Mesodermal cell (in vitro differentiated cells): ENCODE measurements around the gene CERK.

Source experiments
- H3K27ac ChIP-seq: 2 replicates; pipeline ENCODE4 v1.7.0; 2013; ENCODE audit warnings: mild to moderate bottlenecking, low read depth, low read length, moderate library complexity; ENCODE audit not compliant: severe bottlenecking
- H3K36me3 ChIP-seq: 2 replicates; pipeline ENCODE4 v1.7.1; 2013; ENCODE audit warnings: mild to moderate bottlenecking, low read length, moderate library complexity; ENCODE audit not compliant: control insufficient read depth, insufficient read depth
- H3K4me1 ChIP-seq: one replicate; pipeline ENCODE4 v1.7.1; 2013; ENCODE audit warnings: mild to moderate bottlenecking, low read length; ENCODE audit not compliant: insufficient read depth, control insufficient read depth, poor library complexity, severe bottlenecking
- H3K4me3 ChIP-seq: 2 replicates; pipeline ENCODE4 v1.7.0; 2013; ENCODE audit warnings: low read length, control low read depth, mild to moderate bottlenecking; ENCODE audit not compliant: insufficient read depth, poor library complexity, severe bottlenecking; ENCODE audit errors: extremely low read depth
- H3K9me3 ChIP-seq: 2 replicates; pipeline ENCODE4 v1.7.1; 2013; ENCODE audit warnings: mild to moderate bottlenecking, low read length, moderate library complexity; ENCODE audit not compliant: control insufficient read depth
- WGBS, 2 experiments: methylation state at CpG; one replicate each; pipeline ENCODE4 v1.1.5; 2013; ENCODE audit warnings: missing lambda C conversion rate in 2 of 2; ENCODE audit not compliant: insufficient coverage in 2 of 2; 5-methylcytosine and 5-hydroxymethylcytosine counted together

Gene CERK

GRCh38 chr22:46728470-46728869 lies 9.6 kb downstream of the CERK start:
- Histone ChIP-seq H3K4me3 (no peak overlapping the region), H3K9me3 (no peaks in the 10 kb centered on the region), H3K27ac (peak overlapping the region; percentile 36), H3K36me3 (peaks cover 76% of the 10 kb centered on the region), H3K4me1 (peaks cover 17% of the 10 kb centered on the region)
- 95 to 96% methylated on average over 11 of the region's 11 CpGs for WGBS, 2 experiments

GRCh38 chr22:46727813-46728364 lies 10.2 kb downstream of the CERK start:
- Histone ChIP-seq H3K36me3 (peaks cover 76% of the 10 kb centered on the region), H3K9me3 (no peaks in the 10 kb centered on the region), H3K4me1 (peaks cover 16% of the 10 kb centered on the region), H3K27ac (peak overlapping the region; percentile 23), H3K4me3 (no peak overlapping the region)
- WGBS, 2 experiments, result 90 to 91% methylated on average over 17 to 18 of the region's 19 CpGs

GRCh38 chr22:46726986-46727317 lies 11.1 kb downstream of the CERK start:
- peaks cover 7% of the 10 kb centered on the region for H3K4me1 ChIP-seq
- H3K9me3 ChIP-seq, result no peaks in the 10 kb centered on the region
- H3K27ac ChIP-seq, result no peak overlapping the region
- peaks cover 78% of the 10 kb centered on the region for H3K36me3 ChIP-seq
- 94 to 97% methylated on average over 3 of the region's 3 CpGs for WGBS, 2 experiments
- H3K4me3 ChIP-seq, result no peak overlapping the region

GRCh38 chr22:46726066-46726985 lies 11.7 kb downstream of the CERK start:
- Histone ChIP-seq H3K9me3 (no peaks in the 10 kb centered on the region), H3K27ac (no peak overlapping the region), H3K4me1 (peaks cover 1% of the 10 kb centered on the region), H3K36me3 (peaks cover 78% of the 10 kb centered on the region), H3K4me3 (no peak overlapping the region)
- WGBS, 2 experiments, result 96% methylated on average over 34 to 35 of the region's 38 CpGs

- Histone ChIP-seq H3K27ac (no peak overlapping the region), H3K36me3 (peaks cover 74% of the 10 kb centered on the region), H3K4me3 (no peak overlapping the region), H3K9me3 (no peaks in the 10 kb centered on the region), H3K4me1 (no peaks in the 10 kb centered on the region)
- WGBS, 2 experiments, result 89 to 92% methylated on average over 16 to 18 of the region's 18 CpGs
Measured at GRCh38 chr22:46725096-46725495, 13.0 kb downstream of the CERK start.

GRCh38 chr22:46723882-46724281 lies 14.2 kb downstream of the CERK start:
- no peaks in the 10 kb centered on the region for H3K9me3 ChIP-seq

GRCh38 chr22:46721501-46722085 lies 16.5 kb downstream of the CERK start:
- Histone ChIP-seq H3K36me3 (peaks cover 79% of the 10 kb centered on the region), H3K4me3 (no peak overlapping the region), H3K4me1 (no peaks in the 10 kb centered on the region), H3K9me3 (no peaks in the 10 kb centered on the region), H3K27ac (no peak overlapping the region)
- WGBS, 2 experiments, result 94% methylated on average over 15 to 16 of the region's 16 CpGs

More at GRCh38 chr22:46723882-46724281, 14.2 kb downstream of the CERK start:
- no peaks in the 10 kb centered on the region for H3K4me1 ChIP-seq
- H3K36me3 ChIP-seq, result peaks cover 77% of the 10 kb centered on the region
- no peak overlapping the region for H3K27ac ChIP-seq
- 94 to 97% methylated on average over 5 to 8 of the region's 9 CpGs for WGBS, 2 experiments
- no peak overlapping the region for H3K4me3 ChIP-seq

- Histone ChIP-seq H3K4me1 (no peaks in the 10 kb centered on the region), H3K4me3 (no peak overlapping the region), H3K27ac (no peak overlapping the region), H3K36me3 (peaks cover 79% of the 10 kb centered on the region), H3K9me3 (no peaks in the 10 kb centered on the region)
- WGBS, 2 experiments, result 96% methylated on average over 11 of the region's 11 CpGs
Measured at GRCh38 chr22:46719921-46720320, 18.1 kb downstream of the CERK start.

GRCh38 chr22:46714550-46714949 lies 23.5 kb downstream of the CERK start:
- Histone ChIP-seq H3K27ac (no peak overlapping the region), H3K4me1 (no peaks in the 10 kb centered on the region), H3K36me3 (peaks cover 97% of the 10 kb centered on the region), H3K9me3 (no peaks in the 10 kb centered on the region), H3K4me3 (no peak overlapping the region)
- 93 to 100% methylated on average over 1 to 4 of the region's 4 CpGs for WGBS, 2 experiments

- Histone ChIP-seq H3K4me1 (no peaks in the 10 kb centered on the region), H3K9me3 (no peaks in the 10 kb centered on the region), H3K36me3 (peaks cover 97% of the 10 kb centered on the region), H3K4me3 (no peak overlapping the region), H3K27ac (no peak overlapping the region)
- WGBS, 2 experiments, result 93 to 97% methylated on average over 5 to 6 of the region's 8 CpGs
Measured at GRCh38 chr22:46712288-46712687, 25.8 kb downstream of the CERK start.

- no peaks in the 10 kb centered on the region for H3K9me3 ChIP-seq
- H3K4me3 ChIP-seq, result no peak overlapping the region
- H3K27ac ChIP-seq, result no peak overlapping the region
- WGBS, 2 experiments, result 82 to 95% methylated on average over 7 to 9 of the region's 11 CpGs
- no peaks in the 10 kb centered on the region for H3K4me1 ChIP-seq
- H3K36me3 ChIP-seq, result peaks cover 96% of the 10 kb centered on the region
Measured at GRCh38 chr22:46710806-46711205, 27.2 kb downstream of the CERK start.
